NCI-H2107 treated with DMSO at 0.1 percent for 48 hours (cell line): Measurements from ENCODE around the gene IPCEF1.
"Not testable (repeated sequence)": the region's sequence is repeated elsewhere in the genome, so short reads cannot be mapped to it uniquely, and the experiment has no call there.

Source experiments
- DNase-seq: peaks from one replicate; lab custom pipeline; 2025; ENCODE audit not compliant: unreplicated experiment; lab: John Stamatoyannopoulos, UW

The IPCEF1 gene

DNA sequence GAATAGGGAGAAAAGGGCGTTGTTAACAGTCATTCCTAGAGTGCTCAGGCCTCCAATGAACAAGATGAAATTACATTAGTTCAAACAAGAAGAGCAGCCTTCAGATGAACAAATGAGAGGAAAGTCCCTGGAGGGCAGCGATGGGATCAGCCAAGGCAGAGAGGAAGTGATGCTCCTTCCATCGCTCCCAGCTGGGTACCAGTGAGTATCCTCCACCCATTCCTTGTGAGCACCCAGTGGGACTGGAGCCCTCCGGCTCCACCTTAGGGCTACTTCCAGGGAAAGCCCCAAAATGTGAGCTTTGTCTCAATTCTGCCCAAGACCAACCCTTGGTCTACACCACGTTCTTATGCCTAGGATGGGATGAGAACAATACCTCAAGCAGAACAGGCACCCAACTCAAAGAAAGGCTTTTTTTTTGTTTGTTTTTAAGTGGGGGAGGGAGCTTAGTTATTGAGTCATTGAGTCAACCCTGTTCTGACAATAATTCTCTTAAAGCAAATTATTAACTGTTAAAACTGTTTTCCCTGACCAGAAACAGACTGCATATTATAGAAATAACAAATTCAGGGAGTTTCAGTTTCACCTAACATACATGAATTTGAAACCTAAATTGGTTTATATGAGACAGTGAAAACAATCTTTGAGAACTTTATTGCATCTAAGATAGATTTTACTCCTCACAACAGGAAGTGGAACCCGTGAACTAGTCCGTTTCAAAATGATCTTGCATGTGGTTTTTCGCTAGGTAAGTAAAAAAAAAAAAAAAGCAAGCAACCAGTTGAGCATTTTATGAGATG, 106.9 kb downstream of the IPCEF1 start:
- no peak for DNase-seq

DNA sequence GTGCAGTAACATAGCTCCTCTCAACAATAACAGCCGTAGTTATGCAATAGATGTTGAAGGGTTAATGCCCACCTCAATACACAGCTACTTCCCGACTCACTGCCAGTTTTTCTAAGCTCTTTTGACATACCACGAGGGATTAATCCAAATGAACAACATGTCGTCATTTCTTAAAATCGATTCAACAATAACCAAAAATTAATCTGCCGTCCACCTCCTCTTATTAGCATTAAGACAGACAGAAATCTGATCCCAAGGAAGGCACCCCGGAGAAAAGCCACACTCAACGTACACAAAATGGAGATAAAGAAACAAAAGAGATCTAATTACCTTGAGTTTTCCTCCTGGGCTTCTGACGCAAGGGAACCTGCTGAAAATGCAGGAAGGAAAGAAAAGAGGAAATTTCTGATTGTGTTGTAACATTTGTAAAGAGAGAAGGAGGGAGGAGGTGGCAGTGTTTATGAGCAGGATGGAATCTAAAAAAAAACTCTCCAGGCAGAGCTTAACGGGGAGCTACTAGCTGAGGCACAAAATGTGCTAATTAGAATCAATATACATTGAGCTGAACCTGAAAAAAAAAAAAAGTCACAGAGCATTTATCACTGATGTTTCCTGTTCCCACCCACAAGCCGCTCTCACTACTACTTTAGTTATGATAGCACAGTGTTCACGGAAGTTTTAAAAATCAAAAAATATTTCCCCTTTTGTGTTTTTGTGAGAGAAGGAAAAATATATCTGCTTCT, 109.3 kb downstream of the IPCEF1 start:
- DNase-seq: peak; percentile 47

DNA sequence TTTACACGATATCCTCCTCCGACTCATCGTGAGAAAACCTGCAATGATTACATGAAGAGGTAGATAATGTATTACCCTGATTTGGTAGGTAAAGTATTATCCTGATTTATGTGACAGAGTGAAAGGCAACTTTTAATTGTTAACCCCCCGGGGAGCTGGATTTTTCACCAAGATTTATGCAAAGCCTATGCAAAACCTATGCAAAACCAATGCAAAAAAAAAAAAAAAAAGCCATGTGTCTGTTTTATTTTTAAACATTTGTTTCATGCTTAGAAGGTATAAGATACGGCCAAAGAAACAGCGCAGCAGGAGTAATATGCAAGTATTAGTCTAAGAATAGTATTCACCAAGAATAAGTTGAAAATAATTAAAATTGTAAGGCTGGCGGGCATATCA, 109.9 kb downstream of the IPCEF1 start:
- no peak for DNase-seq

DNA sequence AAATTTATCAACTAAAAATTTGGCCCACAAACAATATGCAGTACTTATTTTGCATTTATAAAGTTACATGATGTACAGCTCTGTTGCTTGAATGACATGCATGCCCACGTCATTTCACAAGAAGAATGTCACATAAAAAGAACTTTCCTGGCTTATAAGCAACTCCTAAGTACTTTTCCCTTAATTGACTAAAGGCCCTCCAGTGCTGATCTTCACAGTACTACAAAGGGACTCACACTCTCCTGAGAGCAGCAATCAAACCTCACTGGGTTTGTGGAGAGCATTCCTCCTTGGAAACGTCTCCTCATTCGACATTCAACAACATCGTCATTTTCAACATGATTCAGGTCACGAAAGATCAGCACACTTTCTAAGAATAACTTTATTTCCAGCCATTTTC, 111.1 kb downstream of the IPCEF1 start:
- DNase-seq: no peak

DNA sequence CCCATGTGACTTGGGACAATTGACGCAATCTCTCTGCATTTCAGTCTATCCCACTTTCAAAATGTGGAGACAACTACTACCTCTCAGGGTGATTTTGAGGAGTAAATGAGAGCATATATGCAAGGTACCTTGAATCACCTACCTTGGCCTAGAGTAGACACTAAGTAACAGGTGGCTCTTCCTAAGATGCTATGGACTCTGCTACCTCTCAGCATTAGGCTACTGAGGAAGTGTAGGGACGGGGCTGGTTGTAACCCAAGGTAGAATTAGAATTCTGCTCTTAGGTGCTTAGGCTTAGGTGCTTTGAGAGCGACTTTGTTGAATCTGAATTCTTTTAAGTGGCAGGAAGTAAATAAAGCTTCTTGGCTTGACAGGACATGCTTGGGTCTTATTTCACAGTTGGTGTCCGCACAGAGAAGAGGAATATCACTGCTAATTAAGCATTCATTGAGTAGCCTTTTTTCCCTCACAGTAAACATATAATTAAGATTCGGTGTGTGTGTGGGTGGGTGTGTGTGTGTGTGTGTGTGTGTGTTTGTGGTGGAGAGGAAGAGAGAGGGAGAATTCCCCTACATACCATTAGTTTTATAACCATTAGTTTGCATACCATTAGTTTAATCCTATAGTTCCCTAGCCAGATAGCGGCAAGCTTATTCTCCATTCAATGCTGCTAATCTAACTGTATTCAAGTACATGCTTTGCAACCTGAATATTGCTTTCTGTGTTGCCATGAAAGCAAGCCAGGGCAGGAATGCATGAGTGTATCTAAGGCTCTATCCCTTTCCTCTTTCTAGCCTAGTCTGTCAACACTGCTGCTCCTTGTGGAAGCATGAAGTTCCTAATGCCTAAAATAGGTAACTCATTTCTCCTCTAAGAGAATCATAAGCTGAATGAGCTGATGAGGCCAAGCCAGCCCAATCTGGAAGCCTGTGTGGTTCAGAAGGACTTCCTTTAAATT, 112.5 kb downstream of the IPCEF1 start:
- DNase-seq: no peak

DNA sequence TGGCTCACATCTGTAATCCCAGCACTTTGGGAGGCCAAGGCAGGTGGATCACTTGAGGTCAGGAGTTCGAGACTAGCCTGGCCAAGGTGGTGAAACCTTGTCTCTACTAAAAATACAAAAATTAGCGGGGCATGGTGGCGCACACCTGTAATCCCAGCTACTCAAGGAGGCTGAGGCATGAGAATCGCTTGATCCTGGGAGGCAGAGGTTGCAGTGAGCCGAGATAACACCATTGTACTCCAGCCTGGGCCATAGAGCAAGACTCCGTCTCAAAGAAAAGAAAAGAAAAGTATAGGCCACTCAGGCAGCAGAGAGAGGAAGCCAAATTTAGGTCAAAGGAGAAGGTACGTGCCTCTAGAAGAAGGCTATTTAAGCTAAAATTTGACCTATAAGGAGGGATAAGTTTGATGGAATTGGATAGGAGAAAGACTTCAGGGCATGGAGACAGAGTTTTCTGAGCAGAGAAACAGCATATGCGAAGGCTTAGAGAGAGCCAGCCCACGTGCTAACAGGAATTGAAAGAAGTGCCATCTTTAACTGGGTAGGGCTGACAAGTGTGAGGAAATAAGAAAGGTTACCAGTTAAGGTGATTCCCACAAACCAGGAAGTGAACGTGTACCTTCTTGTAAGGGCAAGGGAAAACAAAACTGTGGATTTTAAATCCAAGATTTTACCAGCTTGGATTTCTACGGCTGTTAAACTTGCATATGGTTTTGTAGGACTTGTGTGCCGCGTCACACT, 113.8 kb downstream of the IPCEF1 start:
- DNase-seq: no peak

DNA sequence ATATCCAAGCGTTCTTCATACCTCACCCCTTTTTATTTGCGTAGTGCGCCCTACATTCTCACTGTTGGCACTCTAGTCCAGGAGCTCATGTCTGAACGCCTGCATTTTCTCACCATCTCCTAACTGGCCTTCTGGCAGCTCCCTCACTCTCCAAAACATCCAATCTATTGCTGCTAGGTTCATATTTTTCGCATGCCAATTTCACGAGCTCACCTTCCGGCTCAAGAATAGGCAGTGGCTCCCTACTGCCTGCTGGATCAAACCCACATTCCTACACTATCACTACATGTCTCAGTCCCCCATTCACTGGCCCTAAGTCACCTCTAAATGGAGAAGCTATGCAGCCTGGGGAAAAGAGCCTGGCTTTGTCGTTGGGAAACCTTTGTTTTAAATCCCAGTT, 115.0 kb downstream of the IPCEF1 start:
- no peak for DNase-seq

DNA sequence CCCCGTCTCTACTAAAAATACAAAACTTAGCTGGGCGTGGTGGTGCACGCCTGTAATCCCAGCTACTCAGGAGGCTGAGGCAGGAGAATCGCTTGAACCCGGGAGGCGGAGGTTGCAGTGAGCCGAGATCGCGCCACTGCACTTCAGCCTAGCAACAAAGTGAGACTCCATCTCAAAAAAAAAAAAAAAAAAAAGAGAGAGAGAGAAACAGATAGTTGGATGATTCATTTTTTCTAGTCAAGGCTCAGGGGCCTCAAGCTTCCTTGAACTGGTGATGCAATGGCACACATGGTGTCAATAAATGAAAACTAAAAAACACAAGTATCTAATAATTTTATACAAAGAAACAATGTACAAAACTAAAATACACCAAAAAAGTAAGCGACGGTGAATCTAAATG, 115.5 kb downstream of the IPCEF1 start:
- not testable (repeated sequence) for DNase-seq

DNA sequence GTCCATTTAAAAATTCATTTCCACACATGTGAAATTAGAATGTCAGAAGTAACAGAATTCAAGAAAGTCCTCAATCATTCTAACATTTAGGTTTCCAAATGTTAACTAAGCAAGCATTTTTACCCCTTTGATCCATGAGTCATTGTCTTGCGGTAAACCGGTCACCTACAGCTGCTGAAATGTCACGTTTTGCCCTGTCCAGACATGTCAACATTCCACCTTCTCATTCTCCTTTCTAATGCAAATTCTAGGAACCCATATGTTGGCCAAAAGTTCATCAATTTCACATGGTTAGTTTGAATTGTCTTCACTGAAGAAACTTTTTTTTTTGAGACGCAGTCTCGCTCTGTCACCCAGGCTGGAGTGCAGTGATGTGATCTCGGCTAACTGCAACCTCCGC, 117.2 kb downstream of the IPCEF1 start:
- DNase-seq: no peak

DNA sequence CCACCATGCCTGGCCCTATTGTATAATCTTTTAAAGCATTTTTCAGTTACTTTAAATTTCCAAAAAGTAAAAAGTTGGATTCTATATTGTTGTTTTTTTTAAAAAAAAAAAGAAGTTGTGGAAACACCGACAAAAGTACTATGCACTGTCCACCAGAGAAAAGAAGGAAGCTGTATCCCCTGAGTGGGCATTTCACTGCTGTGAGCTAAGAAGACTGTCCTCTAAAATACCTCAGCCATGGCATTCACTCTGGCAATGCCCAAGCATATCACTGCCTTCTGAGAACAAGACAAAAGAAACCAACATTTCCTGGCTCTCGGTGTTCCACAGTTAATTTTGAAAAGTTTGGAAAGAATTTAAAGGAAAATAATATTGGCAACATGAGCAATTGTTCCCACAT, 117.8 kb downstream of the IPCEF1 start:
- DNase-seq: no peak

DNA sequence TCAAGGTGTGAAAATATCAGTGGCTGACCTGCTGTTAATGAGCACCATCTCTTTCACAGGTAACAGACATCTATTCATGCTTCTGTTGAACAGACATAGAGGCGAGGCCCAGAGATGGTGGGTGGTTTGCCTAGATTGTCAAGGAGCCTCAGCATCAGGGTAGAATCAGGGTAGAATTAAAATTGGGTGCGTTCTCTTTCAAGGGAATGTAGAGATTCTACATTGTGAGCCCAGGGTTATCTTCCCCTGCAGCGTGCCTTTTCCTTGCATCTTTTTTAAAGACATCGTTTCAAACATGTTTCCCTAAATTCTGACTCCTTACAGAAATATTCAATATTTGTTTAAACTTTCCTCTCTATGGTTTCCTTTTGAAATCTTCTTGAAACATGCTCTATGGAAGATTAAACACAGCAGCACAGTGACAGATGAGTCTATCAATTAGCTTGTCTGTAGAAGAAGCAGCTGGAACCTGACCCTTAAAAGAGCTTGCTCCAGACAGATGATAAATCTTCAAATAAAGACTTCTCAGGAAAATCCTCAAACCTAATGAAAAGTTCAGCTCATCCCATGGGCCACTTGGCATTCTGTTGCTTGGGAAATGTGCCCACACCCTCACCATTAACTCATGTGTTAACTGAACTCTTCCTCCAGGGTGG, 119.8 kb downstream of the IPCEF1 start:
- no peak for DNase-seq

DNA sequence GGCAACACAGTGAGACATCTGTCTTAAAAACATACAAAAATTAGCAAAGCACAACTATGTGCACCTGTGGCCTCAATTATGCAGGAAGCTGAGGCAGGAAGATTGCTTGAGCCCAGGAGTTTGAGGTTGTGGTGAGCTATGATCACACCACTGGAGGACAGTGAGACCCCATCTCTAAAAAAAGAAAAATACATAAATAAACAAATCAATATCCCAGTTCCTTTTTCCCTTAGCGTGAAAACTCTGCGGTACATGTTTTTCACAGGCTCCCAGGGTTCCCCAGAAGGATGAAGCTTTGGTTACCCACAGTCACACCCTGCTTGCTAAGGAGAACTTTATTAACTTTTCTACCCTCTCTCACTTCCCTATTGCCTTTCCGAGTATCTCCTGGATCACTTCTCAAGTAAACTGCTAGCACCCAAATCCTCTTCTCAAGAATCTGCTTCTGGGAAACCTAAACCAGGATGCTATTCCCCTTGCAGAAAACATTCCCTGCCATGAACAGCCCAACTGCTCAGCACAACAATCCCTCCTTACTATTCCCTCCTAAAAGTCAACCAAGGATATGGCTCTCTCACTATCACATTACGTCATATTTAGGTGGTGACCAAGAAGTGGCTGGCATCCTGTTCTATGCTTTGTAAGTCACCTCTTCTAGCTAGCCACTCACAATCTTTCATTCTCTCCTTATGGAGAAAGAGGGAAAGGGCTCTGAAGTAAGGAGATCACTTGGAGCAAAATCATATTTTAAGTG, 122.4 kb downstream of the IPCEF1 start:
- DNase-seq: no peak

DNA sequence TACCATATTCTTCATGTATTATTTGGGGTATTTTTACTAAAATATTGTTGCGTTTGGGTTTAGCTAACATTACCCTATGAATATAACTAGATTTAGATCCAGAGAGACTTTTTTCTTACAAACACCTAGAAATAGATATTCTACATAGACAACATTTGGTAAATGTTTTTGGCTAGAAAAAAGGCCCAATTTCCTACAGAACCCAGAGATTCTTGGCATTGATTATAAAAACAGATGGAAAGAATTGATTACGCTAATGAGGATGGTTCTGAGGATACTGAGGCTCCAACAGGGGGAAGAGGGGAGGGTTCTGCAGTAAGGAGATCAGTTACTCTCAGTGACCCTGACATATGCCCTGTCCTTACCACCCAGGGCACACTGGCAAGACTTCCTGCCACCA, 123.2 kb downstream of the IPCEF1 start:
- DNase-seq: no peak

DNA sequence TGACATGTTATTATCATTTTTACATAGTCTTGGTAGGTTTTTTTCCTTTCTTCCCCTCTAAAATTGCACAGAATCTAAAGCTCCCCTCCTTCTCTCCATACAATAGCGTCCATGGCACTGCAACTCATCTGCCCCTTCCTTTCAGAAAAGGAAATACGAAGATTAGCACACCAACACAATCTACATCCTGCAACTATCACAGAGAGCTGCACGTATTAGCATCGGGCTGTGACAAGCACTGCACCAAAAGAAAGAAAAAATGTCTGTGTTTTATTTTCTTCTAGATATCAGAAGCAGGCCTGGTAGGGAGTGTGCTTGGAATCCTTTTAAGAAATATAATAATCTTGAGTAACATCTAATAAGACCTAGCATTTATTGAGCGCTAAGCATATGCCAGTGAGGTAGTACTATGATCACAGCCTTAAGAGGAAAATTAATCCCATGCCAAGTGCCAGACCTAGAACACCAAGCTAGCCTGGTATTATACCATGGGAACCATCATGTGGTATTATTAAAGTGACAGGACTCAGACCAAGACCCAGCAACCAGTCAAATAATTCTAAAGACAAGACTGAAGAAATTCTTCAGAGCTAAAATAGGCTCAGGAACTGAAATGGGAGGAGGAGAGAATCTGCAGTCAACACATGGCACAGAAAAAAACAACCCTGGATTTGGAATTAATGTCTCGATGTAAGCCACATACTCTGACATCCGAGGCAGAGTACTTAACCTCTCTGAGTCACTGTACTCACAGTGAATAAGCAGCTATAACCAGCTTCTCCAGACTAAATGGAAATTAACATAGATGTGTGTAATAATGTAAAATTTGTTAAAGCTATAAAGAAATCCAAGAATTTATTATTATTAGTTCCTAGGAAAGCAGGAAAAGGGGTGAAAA, 124.3 kb downstream of the IPCEF1 start:
- no peak for DNase-seq

DNA sequence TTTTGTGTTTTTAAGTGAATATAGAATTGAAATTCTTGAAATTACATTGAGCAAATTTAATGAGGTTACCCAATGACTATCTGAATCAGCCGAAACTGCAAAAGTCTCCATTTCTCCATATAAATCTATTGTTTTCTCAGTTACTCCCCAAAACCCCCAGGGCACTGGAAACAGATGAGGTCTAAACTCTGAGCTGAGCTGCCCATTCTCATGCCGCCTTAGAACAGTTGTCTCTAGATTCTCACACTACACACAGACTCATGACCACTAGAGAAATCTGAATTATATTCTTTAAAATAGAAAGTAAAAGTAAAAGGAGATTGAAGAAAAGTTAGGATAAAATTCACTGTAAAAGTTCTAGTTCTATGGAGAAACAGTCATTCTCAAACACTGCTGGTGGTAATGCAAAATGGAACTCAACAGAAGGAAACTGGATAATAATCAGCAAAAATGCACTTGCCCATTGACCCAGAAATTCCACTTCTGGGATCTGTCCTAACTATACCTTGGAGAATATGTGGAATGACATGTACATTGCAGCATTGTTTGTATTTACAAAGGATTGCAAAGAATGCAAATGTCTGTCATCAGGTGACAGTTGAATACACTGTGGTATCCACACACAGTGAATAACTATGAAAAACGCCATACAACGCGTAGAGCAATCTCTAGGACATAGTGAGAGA, 125.5 kb downstream of the IPCEF1 start:
- no peak for DNase-seq

DNA sequence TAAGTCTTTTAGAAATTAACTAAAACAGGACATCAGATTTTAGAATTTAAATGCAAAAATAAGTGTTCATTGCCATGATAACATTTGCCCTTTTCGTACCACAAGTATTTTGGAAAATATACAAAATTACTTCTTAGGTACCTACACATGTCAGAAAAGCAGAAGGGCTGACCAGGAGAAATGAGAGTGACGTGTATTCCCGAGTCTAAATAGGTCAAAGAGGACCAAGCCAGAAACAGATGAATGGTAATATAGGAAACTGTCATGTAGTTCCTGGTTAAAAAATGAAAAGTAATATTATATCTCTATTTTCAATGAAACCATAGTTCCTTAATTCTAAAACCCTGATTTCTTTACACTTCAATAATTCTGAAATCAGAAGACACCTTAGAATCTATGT, 126.2 kb downstream of the IPCEF1 start:
- no peak for DNase-seq

DNA sequence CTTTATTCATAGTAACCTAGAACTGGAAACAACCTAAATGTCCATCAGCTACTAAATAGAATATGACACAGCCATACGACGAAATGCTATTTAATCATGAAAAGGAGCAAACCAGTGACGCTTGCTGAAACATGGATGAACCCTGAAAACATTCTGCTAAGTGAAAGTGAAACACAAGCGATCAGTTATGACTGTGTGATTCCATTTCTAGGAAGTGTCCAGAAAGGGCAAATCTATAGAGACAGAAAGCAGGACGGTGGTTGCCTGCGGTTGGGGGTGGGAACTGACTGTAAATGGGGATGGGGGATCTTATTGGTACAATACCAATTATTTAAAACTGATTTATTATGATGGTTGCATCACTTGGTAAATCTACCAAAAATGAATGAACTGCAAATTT, 126.8 kb downstream of the IPCEF1 start:
- no peak for DNase-seq

DNA sequence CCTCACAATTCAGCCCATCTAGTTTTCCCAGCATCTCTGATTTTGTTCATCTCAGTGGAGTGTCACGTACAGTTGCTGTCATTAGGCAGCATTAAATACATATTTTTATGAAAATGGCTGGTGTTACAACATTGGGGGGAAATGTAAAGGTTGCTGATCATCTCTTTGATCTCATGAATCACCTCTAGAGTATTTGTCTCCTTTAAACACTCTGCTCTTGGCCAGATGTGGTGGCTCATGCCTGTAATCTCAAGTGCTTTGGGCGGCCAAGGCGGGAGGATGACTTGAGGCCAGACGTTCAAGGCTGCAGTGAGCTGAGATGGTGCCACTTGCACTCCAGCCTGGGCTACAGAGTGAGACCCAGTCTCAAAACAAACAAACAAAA, 128.1 kb downstream of the IPCEF1 start:
- DNase-seq: no peak
